Measurements from ENCODE around the gene PP2D1.

- TF ChIP-seq EZH2 (IDR thresholded peaks at IDR 0.05) = no peak
- TF ChIP-seq POLR2AphosphoS5 (IDR thresholded peaks at IDR 0.05; ENCODE audit: borderline replicate concordance, low read depth, low read length) = no peak
Observed at GRCh38 chr3:20055020-20055775, 43.1 kb upstream of the PP2D1 start.
